HG03439 (cell line): ENCODE measurements around the gene KIRREL3.

ENCODE experiments used
- ATAC-seq: cut with Tn5 transposase; IDR thresholded peaks from one replicate; pipeline ENCODE4 v1.9.1; 2021; ENCODE audit warnings: mild to moderate bottlenecking, moderate library complexity; ENCODE audit not compliant: unreplicated experiment

The KIRREL3 gene

DNA sequence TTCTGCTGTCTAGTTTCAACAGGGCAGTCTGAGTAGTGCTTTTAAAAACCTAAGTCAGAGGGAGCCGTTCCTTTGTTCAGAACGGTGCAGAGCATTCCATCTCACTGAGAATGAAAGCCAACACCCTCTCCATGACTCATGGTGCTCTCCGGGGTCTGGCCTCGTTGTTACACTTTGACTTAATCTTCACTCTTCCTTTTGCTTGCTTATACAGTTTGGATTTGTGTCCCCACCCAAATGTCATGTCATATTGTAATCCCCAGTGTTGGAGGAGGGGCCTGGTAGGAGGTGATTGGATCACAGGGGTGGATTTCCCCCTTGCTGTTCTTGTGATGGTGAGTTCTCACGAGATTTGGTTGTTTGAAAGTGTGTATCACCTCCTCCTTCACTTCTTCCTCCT lies 352.8 kb downstream of the KIRREL3 start:
- ATAC-seq = no peak

DNA sequence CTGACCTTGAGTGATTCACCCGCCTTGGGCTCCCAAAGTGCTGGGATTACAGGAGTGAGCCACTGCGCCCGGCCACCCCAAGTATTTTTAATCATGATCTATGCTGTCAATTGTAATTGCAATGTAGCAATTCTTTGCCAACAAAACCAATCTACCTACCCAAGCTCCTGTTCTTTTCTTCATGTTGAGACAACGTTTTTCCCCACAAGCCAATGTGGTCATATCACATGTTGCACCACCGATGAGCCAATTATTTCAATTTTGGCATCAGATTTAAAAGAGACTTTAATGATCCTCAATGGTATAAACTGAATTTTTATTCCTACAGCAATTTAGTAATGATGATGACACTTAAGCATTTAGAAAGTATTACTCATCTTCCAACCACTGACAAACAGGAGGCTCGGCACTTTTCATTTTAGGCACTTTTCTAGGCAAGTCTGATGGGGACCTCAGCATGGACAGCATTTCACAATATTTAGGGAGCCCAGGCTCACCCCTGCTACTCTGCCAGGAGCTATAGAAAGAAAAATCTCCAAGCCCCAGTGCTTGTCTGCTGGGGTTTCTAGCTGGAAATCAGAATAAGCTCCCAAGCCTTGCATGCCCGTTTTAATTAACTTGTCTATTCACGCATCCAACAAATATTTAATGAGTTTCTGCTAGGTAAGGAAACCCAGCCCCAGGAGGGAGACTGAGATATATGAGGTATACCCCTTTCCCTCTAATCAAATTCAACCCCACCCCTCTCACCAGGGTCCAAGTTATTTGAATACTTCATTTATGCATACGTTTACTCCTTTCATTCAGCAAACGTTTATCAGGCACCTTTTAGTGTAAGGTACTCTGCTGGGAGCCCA lies 353.6 kb downstream of the KIRREL3 start:
- ATAC-seq = no peak

DNA sequence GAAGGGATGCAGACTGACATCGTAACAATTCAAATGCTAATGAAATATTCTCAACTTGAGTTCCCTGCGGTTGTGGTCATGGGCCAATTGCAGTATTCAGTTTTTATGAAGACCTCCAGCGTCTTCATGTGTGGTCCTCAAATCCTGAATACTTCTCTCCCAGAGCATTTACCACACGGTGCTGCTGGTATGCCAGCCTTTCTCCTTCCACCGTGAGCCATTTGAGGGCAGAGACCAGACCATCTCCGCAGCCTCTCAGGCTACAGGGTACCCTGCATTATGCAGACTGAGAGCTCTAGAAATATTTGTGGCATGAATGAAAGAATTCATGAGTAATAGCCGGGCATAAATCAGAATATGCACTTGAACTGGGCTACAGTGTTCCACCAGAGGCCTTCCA lies 355.4 kb downstream of the KIRREL3 start:
- ATAC-seq = no peak

DNA sequence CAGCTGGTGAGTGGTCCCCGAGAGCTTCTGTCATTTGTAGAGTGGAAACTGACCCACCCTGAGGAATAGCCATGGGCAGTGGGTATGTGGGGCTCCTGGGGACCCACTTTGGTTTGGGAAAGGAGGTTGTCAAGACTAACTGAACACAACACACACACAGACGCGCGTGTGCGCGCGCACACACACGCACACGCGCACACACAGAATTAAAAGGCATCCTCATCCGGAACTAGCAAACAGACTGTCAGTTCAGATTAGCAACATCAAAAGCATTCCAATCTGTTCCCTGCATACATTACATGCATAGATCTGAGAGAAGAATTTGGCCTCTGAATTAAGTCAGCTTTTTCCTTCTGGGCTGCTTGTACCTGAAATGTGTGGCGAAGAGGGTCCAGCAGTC lies 360.4 kb downstream of the KIRREL3 start:
- ATAC-seq = no peak

- ATAC-seq = no peak
These were observed 360.9 kb downstream of the KIRREL3 start for GRCh38 chr11:126639692-126640091.

DNA sequence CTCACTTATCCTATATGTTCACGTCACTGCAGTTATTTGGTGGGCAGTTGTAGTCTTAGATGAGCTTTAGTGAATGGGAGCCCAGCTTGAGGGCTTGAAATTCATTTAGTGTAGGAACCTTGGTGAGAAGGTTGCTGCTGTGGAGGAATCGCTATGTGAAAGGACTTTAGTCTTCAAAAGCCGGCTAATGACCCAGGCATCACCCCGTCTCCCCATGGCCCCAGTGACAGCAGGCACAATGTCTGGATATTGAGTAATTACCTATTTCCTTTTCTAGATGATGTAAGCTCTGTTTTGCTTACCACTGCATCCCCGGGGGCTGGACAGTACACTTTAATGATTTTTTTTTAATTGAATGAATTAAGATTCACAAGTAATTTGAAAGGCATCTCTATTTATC lies 361.9 kb downstream of the KIRREL3 start:
- ATAC-seq = no peak

- no peak for ATAC-seq
These were observed 362.8 kb downstream of the KIRREL3 start for GRCh38 chr11:126637795-126638175.

DNA sequence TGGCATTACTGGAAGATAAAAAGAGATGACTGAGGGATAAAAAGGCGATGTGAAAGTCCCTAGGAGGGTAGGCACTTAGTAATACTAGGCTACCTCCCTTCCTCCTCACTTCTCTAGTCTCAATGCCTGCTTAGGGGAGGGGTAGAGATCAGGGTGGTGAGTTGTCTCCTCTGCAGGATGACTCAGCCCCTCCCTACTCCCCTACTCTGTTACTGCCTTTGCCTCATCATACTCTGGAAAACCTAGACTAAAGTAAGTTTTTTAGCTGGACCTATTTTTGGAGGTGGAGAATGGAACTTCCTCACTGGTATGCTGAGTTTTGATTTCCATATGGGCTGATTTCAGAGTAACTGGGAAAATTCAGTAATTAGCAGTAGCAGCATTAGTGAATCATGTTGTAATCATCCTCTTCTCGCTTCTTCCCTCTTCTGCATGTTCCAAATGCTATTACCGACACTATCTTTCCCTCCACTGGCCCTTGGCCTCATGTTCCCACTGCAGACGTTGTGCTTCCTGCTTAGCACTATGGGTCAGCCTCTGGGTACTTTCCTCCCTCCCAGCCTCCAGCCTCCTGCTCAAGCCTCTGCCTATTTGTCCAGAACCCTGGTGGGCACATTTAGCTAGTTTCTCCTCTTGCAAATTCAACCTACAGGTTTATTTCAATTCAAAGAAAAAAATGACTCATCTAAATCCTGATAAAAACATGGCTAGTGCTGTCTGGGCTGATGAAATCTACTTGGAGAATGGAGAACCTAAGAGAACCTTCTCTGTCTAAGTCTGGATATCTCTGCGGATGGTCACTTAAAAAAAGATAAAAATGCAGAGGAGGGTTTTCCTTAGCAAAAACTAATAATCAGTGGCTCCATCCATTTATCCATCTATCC lies 363.4 kb downstream of the KIRREL3 start:
- ATAC-seq = no peak

DNA sequence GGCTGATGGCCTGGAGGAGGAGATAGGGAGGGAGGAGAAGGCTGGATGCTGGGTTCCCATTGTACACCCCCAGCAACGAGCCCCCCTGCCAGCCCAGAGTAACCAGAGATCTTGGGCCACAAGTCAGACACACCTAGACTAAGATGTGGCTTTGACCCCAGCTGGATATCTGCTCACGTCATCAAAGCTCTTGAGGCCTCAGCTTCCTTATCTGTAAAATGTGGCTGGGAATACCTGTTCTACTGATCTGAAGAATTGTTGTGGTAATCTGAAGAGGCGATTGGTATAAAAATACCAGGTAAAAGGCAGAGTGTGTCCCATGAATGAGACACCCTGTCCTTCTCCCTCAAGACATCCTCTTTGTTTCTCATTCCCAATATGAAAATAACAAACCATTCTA lies 365.1 kb downstream of the KIRREL3 start:
- no peak for ATAC-seq

DNA sequence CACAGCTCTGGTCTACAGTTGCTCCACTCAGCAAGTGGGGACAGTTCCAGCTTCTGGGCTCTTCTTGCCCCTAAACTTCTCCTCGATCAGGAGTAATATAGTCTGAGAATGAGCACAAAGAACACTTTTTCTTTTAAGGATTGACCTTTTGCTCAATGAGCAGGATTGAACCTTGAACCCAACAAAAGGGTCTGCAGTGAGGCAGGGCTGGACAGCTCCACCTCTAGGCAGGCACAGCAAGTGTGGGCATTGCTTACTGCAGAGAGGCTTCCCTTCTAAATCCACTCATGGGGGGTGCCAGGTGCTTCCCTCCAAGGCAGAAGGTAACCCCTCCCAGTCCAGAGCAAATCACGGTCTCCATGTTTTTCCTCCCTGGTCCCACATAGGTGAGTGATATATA lies 365.6 kb downstream of the KIRREL3 start:
- no peak for ATAC-seq

- no peak for ATAC-seq
These were observed 367.2 kb downstream of the KIRREL3 start for GRCh38 chr11:126633330-126633729.

DNA sequence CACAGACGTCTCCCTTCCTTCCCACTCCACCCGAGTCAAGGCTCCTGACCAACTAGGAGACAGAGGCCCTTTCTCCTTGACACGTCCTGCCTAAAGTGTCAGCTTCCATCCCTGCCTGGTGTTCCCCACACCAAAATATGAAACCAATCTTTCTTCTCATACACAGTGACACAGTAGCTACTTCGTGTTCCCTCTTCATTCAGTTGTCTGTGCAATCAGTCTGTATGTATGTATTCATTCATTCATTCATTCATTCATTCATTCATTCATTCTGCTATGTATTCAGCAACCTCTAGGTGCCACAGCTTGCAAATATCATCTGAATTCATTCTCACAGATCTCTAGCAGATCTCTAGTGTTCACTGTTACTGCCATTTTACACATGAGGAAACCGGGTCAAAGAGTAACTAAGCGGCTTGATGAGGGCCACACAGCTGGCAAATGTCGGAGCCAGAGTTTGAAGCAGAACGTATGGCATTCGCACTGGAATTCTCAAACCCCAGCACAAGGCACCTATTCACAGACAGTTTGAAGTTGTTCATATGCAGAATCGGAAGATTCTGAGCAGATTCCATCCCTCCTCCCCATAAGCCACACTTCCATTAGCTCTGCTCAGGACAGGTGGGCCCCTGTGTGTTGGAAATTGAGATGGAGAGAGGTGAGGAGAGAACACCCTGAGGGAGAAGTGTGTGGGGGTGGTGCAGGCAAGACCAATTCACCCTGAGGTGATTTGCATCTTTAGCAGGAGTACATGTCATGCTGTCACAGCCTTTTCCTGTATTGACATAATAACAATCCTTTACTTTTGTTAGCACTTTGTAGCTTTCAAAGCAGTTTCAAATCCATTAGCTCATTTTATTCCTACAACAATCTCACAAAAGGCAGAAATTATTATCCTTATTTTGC lies 369.4 kb downstream of the KIRREL3 start:
- ATAC-seq = no peak

DNA sequence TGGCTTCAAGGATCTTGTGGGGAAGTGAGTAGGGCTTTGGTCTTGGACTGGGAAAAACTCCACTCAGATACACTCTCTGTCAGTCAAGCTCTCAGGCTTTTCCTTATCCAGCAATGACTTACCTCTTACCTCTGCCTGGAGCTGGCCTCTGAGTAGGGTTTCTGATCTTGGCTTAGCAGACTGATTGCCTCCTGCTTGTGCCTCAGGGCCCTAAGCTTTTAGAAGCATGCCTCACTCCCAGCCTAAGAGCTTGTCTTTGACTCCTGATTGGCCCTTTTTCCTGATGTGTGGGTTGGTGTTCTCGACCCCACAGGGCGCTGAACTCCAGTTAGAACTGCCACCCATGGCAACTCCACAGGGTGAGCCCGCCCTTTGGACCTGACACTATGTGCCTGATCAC lies 370.1 kb downstream of the KIRREL3 start:
- no peak for ATAC-seq

GRCh38 chr11:126628790-126629621 lies 371.6 kb downstream of the KIRREL3 start:
- no peak for ATAC-seq

- no peak for ATAC-seq
These were observed 372.1 kb downstream of the KIRREL3 start for GRCh38 chr11:126628450-126628789.

GRCh38 chr11:126627421-126627820 lies 373.1 kb downstream of the KIRREL3 start:
- no peak for ATAC-seq

- no peak for ATAC-seq
These were observed 376.1 kb downstream of the KIRREL3 start for GRCh38 chr11:126624506-126624905.

DNA sequence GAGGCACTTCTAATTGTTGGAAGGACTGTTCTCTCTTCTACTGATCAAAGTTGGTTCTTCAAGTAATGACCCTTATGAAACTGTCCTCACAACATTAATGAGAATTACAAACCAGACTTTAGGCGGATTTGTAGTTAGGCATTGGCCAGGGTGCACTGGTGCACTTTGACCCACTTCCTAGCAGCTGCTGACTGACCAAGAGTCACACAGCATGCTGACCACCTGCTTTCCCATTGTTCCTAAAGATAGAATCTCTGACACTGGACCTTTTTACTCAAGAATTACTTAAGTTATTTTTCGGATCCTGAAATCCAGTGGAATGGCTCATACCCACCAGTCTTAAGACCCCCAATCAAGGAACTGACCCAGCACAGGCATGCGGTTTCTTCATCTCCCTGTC lies 381.1 kb downstream of the KIRREL3 start:
- no peak for ATAC-seq

DNA sequence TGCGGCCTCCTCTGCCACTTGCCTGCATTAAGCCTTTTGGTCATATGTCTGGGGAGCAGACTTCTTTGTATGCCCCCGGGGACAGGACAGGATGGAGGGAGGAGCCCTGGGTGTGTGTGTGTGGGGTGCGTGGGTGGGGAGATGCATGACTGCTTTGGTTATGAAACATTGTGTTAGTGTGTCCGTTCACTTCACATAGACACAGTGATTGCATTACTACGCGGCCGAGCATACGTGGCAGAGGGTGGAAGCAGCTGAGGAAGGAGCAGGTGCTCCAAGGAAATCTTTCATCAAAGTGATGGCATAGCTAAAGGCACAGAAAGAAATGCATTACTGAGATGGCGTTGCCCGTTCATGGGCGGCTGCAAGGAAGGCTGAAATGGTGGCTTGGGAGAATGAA lies 384.7 kb downstream of the KIRREL3 start:
- no peak for ATAC-seq

GRCh38 chr11:126613272-126613671 lies 387.3 kb downstream of the KIRREL3 start:
- no peak for ATAC-seq
